Fibroblast of mammary gland (primary cell): Measurements from ENCODE around the gene CPT1A.

Experiments
- DNase-seq: peaks from one replicate; pipeline ENCODE4 v3.0.0-alpha.2; 2010; ENCODE audit warnings: low read depth
- H3K4me3 ChIP-seq: 2 replicates; pipeline ENCODE4 v1.5.1; 2011; ENCODE audit warnings: low read depth, mild to moderate bottlenecking, low read length, moderate library complexity; ENCODE audit not compliant: control insufficient read depth
- CTCF ChIP-seq: conservative IDR thresholded peaks from 2 replicates; pipeline ENCODE4 v1.5.1; 2011; ENCODE audit warnings: low read depth, low read length, inconsistent platforms; ENCODE audit not compliant: control insufficient read depth, insufficient read depth

CPT1A gene

DNA sequence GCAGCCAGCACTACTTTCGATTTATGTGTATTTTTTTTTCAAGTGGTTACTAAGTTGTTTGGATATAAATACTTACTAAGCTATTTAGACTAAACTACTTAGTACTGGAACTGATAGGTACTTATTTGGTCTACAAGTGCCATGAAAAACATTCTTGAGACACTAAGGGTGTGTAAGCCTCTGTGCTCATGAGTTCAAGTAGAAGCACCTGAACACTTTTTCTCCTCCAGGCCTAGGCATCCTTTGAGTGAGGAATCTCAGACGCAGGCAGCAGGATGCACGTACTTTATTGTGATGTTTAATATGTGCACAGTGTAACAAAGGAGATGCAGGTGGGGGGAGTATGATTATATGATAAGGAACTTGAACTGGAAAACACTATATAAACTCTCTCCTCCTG, 98.2 kb downstream of the CPT1A start:
- TF ChIP-seq CTCF = no peak
- no peak for DNase-seq
- H3K4me3 ChIP-seq = no peak overlapping the region

DNA sequence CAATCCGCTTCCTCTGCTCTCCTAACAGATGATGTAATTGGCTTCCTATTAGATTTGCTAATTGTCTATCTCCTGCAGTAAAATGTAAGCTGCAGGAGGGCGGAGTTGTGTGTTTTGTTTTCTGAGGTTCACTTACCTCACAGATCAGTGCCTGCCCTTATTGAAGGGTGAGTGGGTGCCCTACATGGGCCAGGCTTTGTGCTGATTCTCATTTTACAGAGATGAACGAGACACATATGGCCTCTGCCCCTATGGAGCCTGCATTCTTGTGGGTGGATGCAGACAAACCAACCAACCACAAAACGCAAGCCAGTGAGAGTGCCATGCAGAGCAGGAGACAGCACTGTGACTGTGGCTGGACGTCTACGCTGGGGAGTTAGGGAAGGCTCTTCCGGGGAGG, 100.3 kb downstream of the CPT1A start:
- H3K4me3 ChIP-seq = no peak overlapping the region
- DNase-seq = no peak
- no peak for TF ChIP-seq CTCF

GRCh38 chr11:68735646-68736045, 106.1 kb downstream of the CPT1A start:
- no peak overlapping the region for H3K4me3 ChIP-seq
- no peak for TF ChIP-seq CTCF
- DNase-seq = no peak

DNA sequence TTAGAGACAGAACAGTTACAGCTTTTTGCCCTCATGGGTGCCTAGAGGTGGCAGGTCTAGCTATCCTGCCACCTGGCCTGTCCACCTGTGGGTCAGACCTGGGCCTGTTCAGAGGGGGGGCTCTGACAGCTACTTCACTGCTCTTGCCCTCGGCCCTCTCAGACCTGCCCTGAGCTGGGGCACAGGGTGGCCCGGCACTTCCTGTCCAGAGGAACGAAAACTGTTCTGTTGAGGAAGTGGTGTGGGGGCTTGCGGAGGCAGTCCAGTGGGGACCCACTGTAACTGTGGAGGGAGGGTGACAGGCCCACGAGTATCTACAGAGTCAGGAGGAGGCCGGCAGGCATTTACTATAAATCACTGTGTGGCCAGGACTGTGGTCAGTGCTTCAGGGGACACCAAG, 106.6 kb downstream of the CPT1A start:
- DNase-seq = no peak
- no peak for TF ChIP-seq CTCF
- H3K4me3 ChIP-seq = no peak overlapping the region

DNA sequence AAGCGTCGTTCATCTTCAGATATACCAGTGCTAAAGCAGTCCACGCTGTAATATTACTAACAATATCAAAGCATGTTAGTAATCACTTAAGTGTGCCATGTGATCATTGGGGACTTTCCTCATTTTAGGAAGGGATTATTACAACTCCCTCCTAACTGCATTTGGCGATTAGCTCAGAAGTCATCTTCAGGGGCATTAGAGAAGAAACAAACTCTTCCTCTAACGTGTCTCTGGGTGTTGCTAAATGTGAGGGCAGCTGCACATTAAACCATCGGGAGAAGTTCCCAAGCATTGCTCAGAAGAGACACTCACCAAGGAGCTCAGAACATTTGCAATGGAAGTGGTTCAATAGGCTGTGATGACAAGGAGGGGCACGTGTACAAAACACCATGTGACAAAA, 107.6 kb downstream of the CPT1A start:
- no peak for DNase-seq
- no peak overlapping the region for H3K4me3 ChIP-seq
- TF ChIP-seq CTCF = no peak

GRCh38 chr11:68727783-68728182, 113.9 kb downstream of the CPT1A start:
- peak; percentile 11 for TF ChIP-seq CTCF
- peak; percentile 19 for DNase-seq
- no peak overlapping the region for H3K4me3 ChIP-seq

- TF ChIP-seq CTCF = no peak
- no peak for DNase-seq
Observed at GRCh38 chr11:68724293-68724692, 117.4 kb downstream of the CPT1A start.

More at GRCh38 chr11:68724293-68724692, 117.4 kb downstream of the CPT1A start:
- no peak overlapping the region for H3K4me3 ChIP-seq
